ENCODE measurements around the gene CNTN4. TPM values are rescaled to one million over a fixed set of nuclear protein-coding genes. Genes with fewer than 3 reads are reported as not detected.
A peak's percentile ranks its signal among the peaks of the same experiment; 100 is the strongest.

CNTN4 gene
- total and polyA plus RNA-seq, 8 donors, result 2.5 to 10.8 (median 5.1) TPM

DNA sequence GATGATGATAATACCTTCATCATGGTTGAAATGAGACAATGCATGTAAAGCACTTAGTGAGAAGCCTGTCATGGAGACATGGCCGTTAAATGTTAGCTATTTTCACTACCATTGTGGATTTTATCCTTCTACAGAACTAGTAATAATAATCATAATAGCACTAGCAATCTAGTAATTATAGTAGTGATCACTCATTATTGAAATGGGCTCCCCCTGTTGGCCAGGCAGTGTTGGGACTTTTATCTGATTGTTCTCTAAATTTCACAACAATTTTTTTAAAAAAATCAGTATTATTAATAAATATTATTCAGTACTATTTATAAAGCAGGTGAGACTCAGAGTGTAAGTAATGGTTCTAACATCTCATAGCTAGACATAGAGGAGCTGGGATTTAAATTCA is 615.3 kb downstream of the CNTN4 start:
- no peaks in the 10 kb centered on the region for H3K27me3 ChIP-seq
- H3K4me3 ChIP-seq, result no peak overlapping the region
- WGBS, 2 donors, result 36 to 55% methylated on average over 1 of the region's 1 CpG
- no peak for DNase-seq
- no peak overlapping the region for H3K27ac ChIP-seq
- intact Hi-C loops (cut with DNase I), result no loop called here
- H3K4me1 ChIP-seq, result no peaks in the 10 kb centered on the region
- no peak for FAIRE-seq
- no peaks in the 10 kb centered on the region for H3K9me3 ChIP-seq
- no peaks in the 10 kb centered on the region for H3K36me3 ChIP-seq
- TF ChIP-seq, protein P1, sequence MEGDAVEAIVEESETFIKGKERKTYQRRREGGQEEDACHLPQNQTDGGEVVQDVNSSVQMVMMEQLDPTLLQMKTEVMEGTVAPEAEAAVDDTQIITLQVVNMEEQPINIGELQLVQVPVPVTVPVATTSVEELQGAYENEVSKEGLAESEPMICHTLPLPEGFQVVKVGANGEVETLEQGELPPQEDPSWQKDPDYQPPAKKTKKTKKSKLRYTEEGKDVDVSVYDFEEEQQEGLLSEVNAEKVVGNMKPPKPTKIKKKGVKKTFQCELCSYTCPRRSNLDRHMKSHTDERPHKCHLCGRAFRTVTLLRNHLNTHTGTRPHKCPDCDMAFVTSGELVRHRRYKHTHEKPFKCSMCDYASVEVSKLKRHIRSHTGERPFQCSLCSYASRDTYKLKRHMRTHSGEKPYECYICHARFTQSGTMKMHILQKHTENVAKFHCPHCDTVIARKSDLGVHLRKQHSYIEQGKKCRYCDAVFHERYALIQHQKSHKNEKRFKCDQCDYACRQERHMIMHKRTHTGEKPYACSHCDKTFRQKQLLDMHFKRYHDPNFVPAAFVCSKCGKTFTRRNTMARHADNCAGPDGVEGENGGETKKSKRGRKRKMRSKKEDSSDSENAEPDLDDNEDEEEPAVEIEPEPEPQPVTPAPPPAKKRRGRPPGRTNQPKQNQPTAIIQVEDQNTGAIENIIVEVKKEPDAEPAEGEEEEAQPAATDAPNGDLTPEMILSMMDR (IDR thresholded peaks at IDR 0.05), result no peak
- no peak for ATAC-seq

DNA sequence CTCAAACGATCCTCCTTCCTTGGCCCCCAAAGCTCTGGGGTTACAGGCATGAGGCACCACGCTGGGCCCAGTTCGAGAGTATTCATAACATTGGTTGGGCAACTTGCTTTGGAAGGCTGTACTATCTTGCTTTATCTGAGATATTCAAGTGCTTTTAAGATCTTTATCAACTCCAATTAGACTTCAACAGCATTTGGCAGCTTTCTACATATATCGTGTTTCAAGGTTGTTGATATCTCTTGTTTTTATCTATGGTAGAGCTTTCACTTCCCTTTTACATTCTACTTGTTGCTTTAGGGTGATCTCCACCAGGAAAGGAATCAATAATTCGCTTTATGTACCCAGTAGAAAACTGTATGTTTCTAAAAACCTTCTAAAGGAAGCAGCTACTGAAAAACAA is 616.2 kb downstream of the CNTN4 start:
- ATAC-seq, result no peak
- Histone ChIP-seq H3K4me1 (no peaks in the 10 kb centered on the region), H3K9me3 (no peaks in the 10 kb centered on the region), H3K4me3 (no peak overlapping the region), H3K27me3 (no peaks in the 10 kb centered on the region), H3K27ac (no peak overlapping the region), H3K36me3 (no peaks in the 10 kb centered on the region)
- intact Hi-C loops (cut with DNase I), result no loop called here
- DNase-seq, result no peak
- TF ChIP-seq, protein P1 (IDR thresholded peaks at IDR 0.05), result no peak
- no peak for FAIRE-seq
- 44 to 60% methylated on average over 5 of the region's 5 CpGs for WGBS, 2 donors

DNA sequence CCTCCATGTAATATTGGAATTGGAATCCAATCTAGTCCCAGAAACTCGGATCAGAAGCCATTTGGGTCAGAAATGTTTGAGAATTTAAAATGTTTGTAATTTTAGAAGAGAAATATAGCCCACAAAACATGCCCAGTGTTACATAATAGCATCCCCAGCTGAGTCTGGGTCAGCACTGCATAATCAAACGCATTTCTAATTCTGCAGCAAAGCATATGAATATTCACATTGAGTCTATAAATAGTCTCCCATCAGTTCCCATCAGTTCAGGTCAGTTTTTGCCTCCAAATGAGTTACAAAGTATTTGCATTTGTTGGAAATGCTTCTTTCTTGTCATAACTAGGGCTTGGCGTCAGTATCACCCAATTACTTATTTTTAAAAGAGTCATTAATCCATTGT is 628.4 kb downstream of the CNTN4 start:
- intact Hi-C loops (cut with DNase I), result no loop called here
- Histone ChIP-seq H3K4me3 (no peak overlapping the region), H3K9me3 (no peaks in the 10 kb centered on the region), H3K4me1 (no peaks in the 10 kb centered on the region), H3K27ac (no peak overlapping the region), H3K36me3 (no peaks in the 10 kb centered on the region), H3K27me3 (no peaks in the 10 kb centered on the region)
- 38 to 45% methylated on average over 3 of the region's 3 CpGs for WGBS, 2 donors
- TF ChIP-seq, protein P1 (IDR thresholded peaks at IDR 0.05), result no peak
- DNase-seq (no peak), FAIRE-seq (no peak), ATAC-seq (no peak)

GRCh38 chr3:2727610-2728318 is 629.1 kb downstream of the CNTN4 start:
- FAIRE-seq (no peak), ATAC-seq (peak in 2 of 4 donors; percentile 39 to 49), DNase-seq (no peak)
- H3K9me3 ChIP-seq, result no peaks in the 10 kb centered on the region
- TF ChIP-seq, protein P1 (IDR thresholded peaks at IDR 0.05), result no peak
- H3K4me3 ChIP-seq, result no peak overlapping the region
- no peaks in the 10 kb centered on the region for H3K27me3 ChIP-seq
- no peak overlapping the region for H3K27ac ChIP-seq
- 33 to 35% methylated on average over 8 of the region's 8 CpGs for WGBS, 2 donors
- no peaks in the 10 kb centered on the region for H3K4me1 ChIP-seq
- intact Hi-C loops (cut with DNase I), result no loop called here
- no peaks in the 10 kb centered on the region for H3K36me3 ChIP-seq

DNA sequence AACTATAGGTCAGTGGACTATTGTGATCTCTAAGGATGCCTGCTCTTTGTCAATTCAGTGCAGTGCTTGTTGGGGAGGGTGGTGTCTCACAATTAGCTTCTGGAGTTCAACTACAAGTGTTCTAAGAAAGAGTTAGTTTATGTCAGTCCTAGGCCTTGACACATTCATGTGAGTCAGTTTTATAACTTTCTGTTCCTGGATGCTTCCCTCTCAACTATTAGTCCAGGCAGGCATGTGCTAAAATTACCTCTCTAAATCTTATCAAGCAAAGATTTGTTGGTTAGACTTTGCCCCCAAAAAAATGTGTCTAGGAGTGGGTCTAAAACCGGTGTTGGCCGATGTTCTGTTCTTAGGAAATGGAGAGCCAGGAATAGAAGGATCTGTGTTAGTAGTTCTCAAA is 633.2 kb downstream of the CNTN4 start:
- intact Hi-C loops (cut with DNase I), result no loop called here
- FAIRE-seq (no peak), ATAC-seq (no peak), DNase-seq (no peak)
- H3K36me3 ChIP-seq, result no peaks in the 10 kb centered on the region
- 13 to 21% methylated on average over 2 of the region's 2 CpGs for WGBS, 2 donors
- no peak overlapping the region for H3K27ac ChIP-seq
- no peaks in the 10 kb centered on the region for H3K4me1 ChIP-seq
- H3K4me3 ChIP-seq, result no peak overlapping the region
- TF ChIP-seq, protein P1 (IDR thresholded peaks at IDR 0.05), result no peak
- H3K27me3 ChIP-seq, result no peaks in the 10 kb centered on the region
- no peaks in the 10 kb centered on the region for H3K9me3 ChIP-seq
